Activated naive CD8-positive, alpha-beta T cell treated with anti-CD3 and anti-CD28 coated beads, Interleukin-2, amount 50 U/mL, for 16 hours (primary cell): ENCODE measurements around the gene CD27.
A peak's percentile ranks its signal among the peaks of the same experiment; 100 is the strongest.
"Not testable (repeated sequence)": the region's sequence is repeated elsewhere in the genome, so short reads cannot be mapped to it uniquely, and the experiment has no call there.

Experiments used
- DNase-seq: peaks from one replicate; pipeline ENCODE4 v3.0.0-alpha.2; 2020; ENCODE audit warnings: low read depth, low spot score

CD27 gene

DNA sequence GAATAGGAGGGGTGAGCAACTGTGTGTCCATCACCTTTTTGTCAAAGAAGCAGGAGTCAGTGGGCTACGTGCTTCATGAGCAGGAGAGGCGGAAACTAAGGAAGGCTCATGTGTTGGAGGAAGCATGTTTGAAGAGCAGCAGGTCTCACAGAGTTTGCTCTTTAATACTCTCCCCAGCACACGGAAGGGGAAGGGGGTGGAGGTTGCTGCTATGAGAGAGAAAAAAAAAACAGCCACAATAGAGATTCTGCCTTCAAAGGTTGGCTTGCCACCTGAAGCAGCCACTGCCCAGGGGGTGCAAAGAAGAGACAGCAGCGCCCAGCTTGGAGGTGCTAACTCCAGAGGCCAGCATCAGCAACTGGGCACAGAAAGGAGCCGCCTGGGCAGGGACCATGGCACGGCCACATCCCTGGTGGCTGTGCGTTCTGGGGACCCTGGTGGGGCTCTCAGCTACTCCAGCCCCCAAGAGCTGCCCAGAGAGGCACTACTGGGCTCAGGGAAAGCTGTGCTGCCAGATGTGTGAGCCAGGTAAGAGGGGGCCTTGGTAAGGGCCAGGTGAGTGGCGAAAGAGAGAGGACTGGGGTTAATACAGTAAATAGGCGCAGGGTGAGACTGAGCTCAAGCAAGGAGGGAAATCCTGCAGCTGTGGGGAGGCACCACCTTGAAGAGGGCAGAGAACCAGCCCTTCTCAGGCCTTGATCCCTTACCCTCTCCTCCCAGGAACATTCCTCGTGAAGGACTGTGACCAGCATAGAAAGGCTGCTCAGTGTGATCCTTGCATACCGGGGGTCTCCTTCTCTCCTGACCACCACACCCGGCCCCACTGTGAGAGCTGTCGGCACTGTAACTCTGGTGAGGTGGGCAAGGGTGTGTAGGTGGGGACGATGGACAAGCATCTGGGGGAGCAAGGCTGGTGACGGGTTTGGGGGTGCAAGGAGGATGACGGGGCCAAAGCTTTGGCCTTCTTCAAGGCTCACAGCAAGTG is at the start of gene CD27:
Gene CD27 (plus strand): TSS at position 252 of the 985 bp plus-strand sequence. CDS start 141 bp downstream, at position 393.
- DNase-seq: no peak

DNA sequence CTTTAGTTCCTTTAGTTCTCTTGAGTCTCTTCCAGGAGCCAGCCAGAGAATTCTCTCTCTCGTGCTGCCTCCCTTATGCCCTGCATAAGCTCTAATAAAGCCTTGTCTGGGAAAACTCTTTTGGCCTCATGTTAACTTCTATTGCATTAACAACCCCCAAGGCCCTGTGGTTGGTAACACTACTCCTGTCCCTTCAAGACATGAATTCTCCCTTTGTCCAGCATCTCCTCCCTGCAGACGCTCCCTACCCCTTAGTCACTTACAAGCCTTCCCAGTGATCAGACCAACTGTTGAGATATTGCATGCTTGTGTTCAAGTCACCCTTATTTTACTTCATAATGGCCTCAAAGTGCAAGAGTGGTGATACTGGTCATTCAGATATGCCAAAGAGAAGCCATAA is 48.7 kb upstream of the CD27 start:
- no peak for DNase-seq

GRCh38 chr12:6399884-6400644 is 44.7 kb upstream of the CD27 start:
- DNase-seq: no peak

GRCh38 chr12:6404390-6404789 is 40.4 kb upstream of the CD27 start:
- DNase-seq: no peak

- DNase-seq: no peak
These were observed 38.8 kb upstream of the CD27 start for GRCh38 chr12:6405963-6406362.

- no peak for DNase-seq
These were observed 37.4 kb upstream of the CD27 start for GRCh38 chr12:6407236-6407954.

DNA sequence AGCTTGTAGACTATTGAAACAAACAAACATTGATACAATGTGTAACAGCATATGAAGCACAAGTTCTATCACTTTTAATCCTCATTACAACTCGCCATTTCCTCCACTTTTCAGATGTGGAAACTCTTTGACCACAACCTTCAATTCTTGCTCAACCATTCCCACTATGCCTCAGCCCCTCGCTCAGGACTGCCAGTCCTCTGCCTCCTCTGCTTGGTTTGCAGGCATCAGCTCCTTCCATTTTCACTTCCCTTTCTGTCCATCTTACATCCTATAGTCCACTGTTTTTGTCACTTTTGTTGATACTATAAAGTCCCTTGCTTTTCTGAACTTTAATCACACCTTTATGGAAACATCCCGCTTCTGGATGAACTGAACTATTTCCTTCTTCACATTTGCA is 28.2 kb upstream of the CD27 start:
- DNase-seq: no peak

GRCh38 chr12:6418796-6419195 is 26.0 kb upstream of the CD27 start:
- no peak for DNase-seq

- DNase-seq: no peak
These were observed 24.4 kb upstream of the CD27 start for GRCh38 chr12:6420364-6420763.

GRCh38 chr12:6423267-6424007 is 21.3 kb upstream of the CD27 start:
- DNase-seq: peak; percentile 61

GRCh38 chr12:6424008-6424347 is 20.8 kb upstream of the CD27 start:
- DNase-seq: no peak

- DNase-seq: no peak
These were observed 19.9 kb upstream of the CD27 start for GRCh38 chr12:6424866-6425265.

DNA sequence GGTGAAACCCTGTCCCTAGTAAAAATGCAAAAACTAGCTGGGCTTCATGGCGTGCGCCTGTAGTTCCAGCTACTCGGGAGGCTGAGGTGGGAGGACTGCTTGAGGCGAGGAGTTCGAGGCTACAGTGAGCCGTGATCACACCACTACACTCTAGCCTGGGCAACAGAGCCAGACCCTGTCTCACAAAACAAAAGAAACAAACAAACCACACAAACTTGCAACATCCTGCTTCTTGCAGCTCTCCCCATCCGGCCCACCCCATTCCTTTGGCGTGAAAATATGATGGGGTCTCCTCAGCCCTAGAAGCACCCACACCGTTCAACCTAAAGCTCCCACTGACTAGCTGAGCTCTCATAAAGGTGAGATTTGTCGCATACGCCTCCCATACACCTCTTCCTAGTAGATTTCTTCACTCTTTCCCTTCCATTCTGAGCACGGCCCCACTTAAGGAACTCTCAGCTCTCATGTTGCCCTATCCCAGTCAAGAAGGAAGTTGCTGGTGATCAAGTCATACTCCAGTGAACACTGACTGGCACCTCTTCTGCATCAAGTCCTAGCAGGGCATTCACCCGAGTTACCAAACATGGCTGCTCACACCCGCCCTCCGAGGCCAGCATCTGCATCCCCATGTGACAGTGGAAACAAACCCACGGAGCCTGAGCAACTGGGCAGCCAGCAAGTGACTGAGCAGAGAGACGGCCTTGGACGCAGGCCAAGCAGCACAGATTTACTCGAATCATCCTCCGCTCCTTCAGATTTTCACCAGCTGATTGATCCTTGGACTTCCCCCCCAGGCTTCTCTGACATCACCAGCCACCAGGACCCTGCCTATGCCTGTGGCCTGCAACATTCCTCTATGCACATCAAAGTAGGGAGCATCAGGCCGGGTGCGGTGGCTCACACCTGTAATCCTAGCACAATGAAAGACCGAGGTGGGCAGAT is 18.9 kb upstream of the CD27 start:
- no peak for DNase-seq

GRCh38 chr12:6426882-6427671 is 17.7 kb upstream of the CD27 start:
- peak; percentile 84 for DNase-seq

DNA sequence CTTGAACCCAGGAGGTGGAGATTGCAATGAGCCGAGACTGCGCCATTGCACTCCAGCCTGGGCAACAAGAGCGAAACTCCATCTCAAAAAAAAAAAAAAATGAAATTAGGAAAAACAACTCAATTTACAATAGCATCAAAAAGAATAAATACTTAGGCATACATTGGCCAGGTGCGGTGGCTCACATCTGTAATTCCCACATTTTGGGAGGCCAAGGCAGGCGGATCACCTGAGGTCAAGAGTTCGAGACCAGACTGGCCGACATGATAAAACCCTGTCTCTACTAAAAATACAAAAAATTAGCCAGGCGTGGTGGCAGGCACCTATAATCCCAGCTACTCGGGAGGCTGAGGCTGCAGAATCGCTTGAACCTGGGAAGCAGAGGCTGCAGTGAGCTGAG is 17.0 kb upstream of the CD27 start:
- not testable (repeated sequence) for DNase-seq

DNA sequence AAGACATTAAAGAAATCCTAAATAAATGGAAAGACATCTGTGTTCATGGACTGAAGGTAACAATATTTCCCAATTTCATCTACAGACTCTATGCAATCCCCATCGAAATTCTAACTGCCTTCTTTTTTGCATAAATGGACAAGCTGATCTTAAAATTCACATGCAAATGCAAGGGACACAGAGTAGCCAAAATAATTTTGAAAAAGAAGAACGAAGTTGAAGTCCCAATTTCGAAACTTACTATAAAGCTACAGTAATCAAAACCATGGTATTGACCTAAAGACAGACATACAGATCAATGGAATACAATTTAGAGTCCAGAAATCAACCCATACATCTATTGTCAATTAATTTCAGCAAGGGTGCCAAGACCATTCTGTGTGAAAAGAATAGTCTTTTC is 16.4 kb upstream of the CD27 start:
- no peak for DNase-seq

DNA sequence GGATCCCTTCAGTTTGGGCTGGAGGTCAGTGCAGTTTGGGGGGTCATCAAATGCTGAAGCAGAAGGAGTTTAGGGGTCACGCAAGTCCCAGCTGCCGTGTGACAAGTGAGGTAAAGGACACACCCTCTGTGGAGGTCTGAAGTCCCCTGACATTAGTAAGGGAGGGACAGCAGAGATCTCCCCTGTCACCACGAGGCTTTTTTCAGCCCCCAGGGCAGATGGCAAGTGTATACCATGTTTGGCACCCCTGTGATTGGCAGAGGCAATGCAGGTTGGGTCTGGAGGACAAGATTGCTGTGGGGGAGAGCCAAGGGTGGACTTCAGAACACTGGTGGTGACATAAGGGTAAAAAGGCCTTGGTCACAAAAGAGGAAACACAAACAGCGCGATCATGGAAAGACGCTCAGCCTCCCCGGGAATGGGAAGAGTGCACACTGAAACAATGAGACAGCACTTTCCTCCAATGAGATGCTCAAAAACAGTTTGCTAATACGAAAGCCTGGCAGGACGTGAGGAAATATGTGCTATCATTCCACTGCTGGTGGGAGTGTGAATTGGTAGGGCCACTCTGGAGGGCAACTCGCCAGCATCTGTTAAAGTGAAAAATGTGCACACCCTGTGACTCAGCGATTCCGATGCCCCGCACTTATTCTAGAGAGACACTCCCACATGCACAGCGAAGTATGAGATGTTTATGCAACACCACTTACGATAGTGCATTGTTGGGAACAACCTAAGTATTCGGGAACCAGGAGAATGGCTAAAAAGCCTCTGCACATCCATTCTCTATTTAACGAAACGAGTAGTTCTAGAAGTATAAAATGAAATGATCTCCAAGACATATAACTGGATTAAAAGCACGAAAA is 14.4 kb upstream of the CD27 start:
- DNase-seq: no peak

GRCh38 chr12:6432991-6433390 is 11.8 kb upstream of the CD27 start:
- DNase-seq: no peak
